ENCODE measurements around the gene KIF6. TPM values are rescaled to one million over a fixed set of nuclear protein-coding genes. Genes with fewer than 3 reads are reported as not detected.
A peak's percentile ranks its signal among the peaks of the same experiment; 100 is the strongest.

KIF6 gene
- total RNA-seq, 1 donor from 2014 or later = 2.0 TPM

- no peaks in the 10 kb centered on the region for H3K9me3 Mint-ChIP-seq (ENCODE audit: unreplicated experiment)
- no peaks in the 10 kb centered on the region for H3K4me1 ChIP-seq (ENCODE audit: insufficient read depth, low read length)
- H3K36me3 ChIP-seq (ENCODE audit: insufficient read depth, low read length) = no peaks in the 10 kb centered on the region
- no peaks in the 10 kb centered on the region for H3K27me3 ChIP-seq (ENCODE audit: insufficient read depth, low read length)
- no peak for TF ChIP-seq EZH2 (IDR thresholded peaks at IDR 0.05; ENCODE audit: insufficient read depth, low read length)
- TF ChIP-seq, protein P1, sequence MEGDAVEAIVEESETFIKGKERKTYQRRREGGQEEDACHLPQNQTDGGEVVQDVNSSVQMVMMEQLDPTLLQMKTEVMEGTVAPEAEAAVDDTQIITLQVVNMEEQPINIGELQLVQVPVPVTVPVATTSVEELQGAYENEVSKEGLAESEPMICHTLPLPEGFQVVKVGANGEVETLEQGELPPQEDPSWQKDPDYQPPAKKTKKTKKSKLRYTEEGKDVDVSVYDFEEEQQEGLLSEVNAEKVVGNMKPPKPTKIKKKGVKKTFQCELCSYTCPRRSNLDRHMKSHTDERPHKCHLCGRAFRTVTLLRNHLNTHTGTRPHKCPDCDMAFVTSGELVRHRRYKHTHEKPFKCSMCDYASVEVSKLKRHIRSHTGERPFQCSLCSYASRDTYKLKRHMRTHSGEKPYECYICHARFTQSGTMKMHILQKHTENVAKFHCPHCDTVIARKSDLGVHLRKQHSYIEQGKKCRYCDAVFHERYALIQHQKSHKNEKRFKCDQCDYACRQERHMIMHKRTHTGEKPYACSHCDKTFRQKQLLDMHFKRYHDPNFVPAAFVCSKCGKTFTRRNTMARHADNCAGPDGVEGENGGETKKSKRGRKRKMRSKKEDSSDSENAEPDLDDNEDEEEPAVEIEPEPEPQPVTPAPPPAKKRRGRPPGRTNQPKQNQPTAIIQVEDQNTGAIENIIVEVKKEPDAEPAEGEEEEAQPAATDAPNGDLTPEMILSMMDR (IDR thresholded peaks at IDR 0.05; ENCODE audit: insufficient read depth, low read depth, low read length) = no peak
- H3K36me3 Mint-ChIP-seq (ENCODE audit: low read depth, unreplicated experiment) = no peaks in the 10 kb centered on the region
- H3K27ac ChIP-seq (ENCODE audit: low read depth, low read length) = no peak overlapping the region
- no peaks in the 10 kb centered on the region for H3K9me3 ChIP-seq (ENCODE audit: insufficient read depth, low read depth, low read length)
- FAIRE-seq = no peak
- H3K27ac Mint-ChIP-seq (ENCODE audit: unreplicated experiment) = no peak overlapping the region
- H4K20me1 ChIP-seq (ENCODE audit: insufficient read depth, low read length) = no peaks in the 10 kb centered on the region
- H3K27me3 Mint-ChIP-seq (ENCODE audit: low read depth, unreplicated experiment) = peaks cover 3% of the 10 kb centered on the region
- H3K4me1 Mint-ChIP-seq (ENCODE audit: low read depth, unreplicated experiment) = peaks cover 10% of the 10 kb centered on the region
- DNase-seq (ENCODE audit: low read depth) = peak; percentile 59
- H3K4me3 ChIP-seq (ENCODE audit: insufficient read depth, low read depth, low read length) = no peak overlapping the region
- H2AFZ ChIP-seq (ENCODE audit: low read depth, low read length) = no peak overlapping the region
- H3K79me2 ChIP-seq (ENCODE audit: insufficient read depth, low read length) = no peaks in the 10 kb centered on the region
- no peak overlapping the region for H3K4me2 ChIP-seq (ENCODE audit: low read length)
- no peak overlapping the region for H3K4me3 Mint-ChIP-seq (ENCODE audit: unreplicated experiment)
- no peak overlapping the region for H3K9ac ChIP-seq (ENCODE audit: low read length)
These were observed 156.3 kb downstream of the KIF6 start for GRCh38 chr6:39568896-39569295.

DNA sequence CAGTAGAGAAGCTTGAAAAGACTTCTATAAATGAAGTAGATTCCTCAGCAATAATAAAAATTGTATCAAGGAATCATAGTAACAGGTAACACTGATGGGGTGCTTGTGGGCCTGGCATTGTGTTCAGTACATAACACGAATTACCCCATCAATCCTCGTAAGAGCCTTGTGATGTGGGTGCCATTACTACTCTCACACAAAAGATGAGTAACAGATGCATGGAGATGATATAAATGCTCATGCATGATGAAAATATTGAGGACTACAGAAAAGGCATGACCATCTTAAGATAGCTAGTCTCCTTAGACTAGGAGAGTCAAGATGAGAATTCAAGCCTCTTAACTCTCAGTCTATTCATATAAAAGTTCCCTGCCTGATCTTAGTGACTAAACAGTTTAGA, 158.1 kb downstream of the KIF6 start:
- Histone ChIP-seq H3K9me3 (ENCODE audit: insufficient read depth, low read depth, low read length) (no peaks in the 10 kb centered on the region), H3K27me3 (ENCODE audit: insufficient read depth, low read length) (no peaks in the 10 kb centered on the region), H4K20me1 (ENCODE audit: insufficient read depth, low read length) (no peaks in the 10 kb centered on the region), H3K79me2 (ENCODE audit: insufficient read depth, low read length) (no peaks in the 10 kb centered on the region), H3K4me3 (ENCODE audit: insufficient read depth, low read depth, low read length) (no peak overlapping the region), H3K4me1 (ENCODE audit: insufficient read depth, low read length) (no peaks in the 10 kb centered on the region), H3K36me3 (ENCODE audit: insufficient read depth, low read length) (no peaks in the 10 kb centered on the region), H3K9ac (ENCODE audit: low read length) (no peak overlapping the region), H2AFZ (ENCODE audit: low read depth, low read length) (no peak overlapping the region), H3K27ac (ENCODE audit: low read depth, low read length) (no peak overlapping the region), H3K4me2 (ENCODE audit: low read length) (no peak overlapping the region)
- H3K27me3 Mint-ChIP-seq (ENCODE audit: low read depth, unreplicated experiment) = peaks cover 3% of the 10 kb centered on the region
- DNase-seq (ENCODE audit: low read depth) (no peak), FAIRE-seq (no peak)
- TF ChIP-seq, protein P1 (IDR thresholded peaks at IDR 0.05; ENCODE audit: insufficient read depth, low read depth, low read length) = no peak
- TF ChIP-seq EZH2 (IDR thresholded peaks at IDR 0.05; ENCODE audit: insufficient read depth, low read length) = no peak
- no peak overlapping the region for H3K4me3 Mint-ChIP-seq (ENCODE audit: unreplicated experiment)
- no peaks in the 10 kb centered on the region for H3K36me3 Mint-ChIP-seq (ENCODE audit: low read depth, unreplicated experiment)
- peaks cover 7% of the 10 kb centered on the region for H3K4me1 Mint-ChIP-seq (ENCODE audit: low read depth, unreplicated experiment)
- H3K9me3 Mint-ChIP-seq (ENCODE audit: unreplicated experiment) = no peaks in the 10 kb centered on the region
- no peak overlapping the region for H3K27ac Mint-ChIP-seq (ENCODE audit: unreplicated experiment)

- no peak overlapping the region for H3K27ac ChIP-seq (ENCODE audit: low read depth, low read length)
- H3K9me3 Mint-ChIP-seq (ENCODE audit: unreplicated experiment) = no peaks in the 10 kb centered on the region
These were observed 158.8 kb downstream of the KIF6 start for GRCh38 chr6:39566456-39566855.

More at GRCh38 chr6:39566456-39566855, 158.8 kb downstream of the KIF6 start:
- no peak overlapping the region for H3K4me3 Mint-ChIP-seq (ENCODE audit: unreplicated experiment)
- peaks cover 7% of the 10 kb centered on the region for H3K4me1 Mint-ChIP-seq (ENCODE audit: low read depth, unreplicated experiment)
- Histone ChIP-seq H2AFZ (ENCODE audit: low read depth, low read length) (no peak overlapping the region), H3K4me1 (ENCODE audit: insufficient read depth, low read length) (no peaks in the 10 kb centered on the region), H3K79me2 (ENCODE audit: insufficient read depth, low read length) (no peaks in the 10 kb centered on the region), H4K20me1 (ENCODE audit: insufficient read depth, low read length) (no peaks in the 10 kb centered on the region), H3K9ac (ENCODE audit: low read length) (no peak overlapping the region), H3K4me3 (ENCODE audit: insufficient read depth, low read depth, low read length) (no peak overlapping the region), H3K36me3 (ENCODE audit: insufficient read depth, low read length) (no peaks in the 10 kb centered on the region), H3K9me3 (ENCODE audit: insufficient read depth, low read depth, low read length) (no peaks in the 10 kb centered on the region), H3K4me2 (ENCODE audit: low read length) (no peak overlapping the region), H3K27me3 (ENCODE audit: insufficient read depth, low read length) (no peaks in the 10 kb centered on the region)
- FAIRE-seq = no peak
- H3K36me3 Mint-ChIP-seq (ENCODE audit: low read depth, unreplicated experiment) = no peaks in the 10 kb centered on the region
- TF ChIP-seq, protein P1 (IDR thresholded peaks at IDR 0.05; ENCODE audit: insufficient read depth, low read depth, low read length) = no peak
- TF ChIP-seq EZH2 (IDR thresholded peaks at IDR 0.05; ENCODE audit: insufficient read depth, low read length) = no peak
- DNase-seq (ENCODE audit: low read depth) = no peak
- no peak overlapping the region for H3K27ac Mint-ChIP-seq (ENCODE audit: unreplicated experiment)
- H3K27me3 Mint-ChIP-seq (ENCODE audit: low read depth, unreplicated experiment) = peaks cover 3% of the 10 kb centered on the region
